GM12878 (cell line): ENCODE results near the gene TCHP. TPM values are rescaled to one million over a fixed set of nuclear protein-coding genes. Genes with fewer than 3 reads are reported as not detected.

Source experiments
- ATAC-seq: fragments of 200-7000 bp; cut with Tn5 transposase; 3 replicates; pipeline ENCODE4 v1.9.1; 2020; ENCODE audit warnings: mild to moderate bottlenecking, moderate library complexity
- BruUV-seq: library from RNA; stranded (reverse); fragments of 400-500 nt; replicated peaks from 2 replicates; lab custom pipeline; 2021; lab: Mats Ljungman, UMichigan
- CTCF ChIA-PET: fragments of 300-600 bp; sonication (Branson Sonifier 250); formaldehyde crosslinking; extraction: SDS; loops from one replicate; lab custom pipeline; 2021; ENCODE audit warnings: inconsistent platforms; lab: Yijun Ruan, JAX
- POLR2A ChIA-PET: fragments of 350-600 bp; formaldehyde crosslinking; extraction: SDS; loops from one replicate; lab custom pipeline; 2021; ENCODE audit warnings: inconsistent platforms; lab: Charles Lee
- RAD21 ChIA-PET: fragments of 300-600 bp; sonication (Branson Sonifier 250); formaldehyde crosslinking; loops from one replicate; lab custom pipeline; 2023; ENCODE audit warnings: antibody characterized with exemption; ENCODE audit not compliant: unreplicated experiment; lab: Charles Lee
- SMC1A ChIA-PET: fragments of 300-600 bp; sonication (Branson Sonifier 250); formaldehyde crosslinking; loops from one replicate; lab custom pipeline; 2023; ENCODE audit not compliant: unreplicated experiment, uncharacterized antibody; lab: Charles Lee
- DNase-seq: peaks from one replicate; pipeline ENCODE4 v3.0.0-alpha.2; 2011; ENCODE audit warnings: low read depth, low spot score
- FAIRE-seq: peaks from 3 replicates; lab custom pipeline; 2011; peaks lifted over from hg19 to GRCh38; lab: Jason Lieb, UNC
- H2AFZ ChIP-seq: 2 replicates; pipeline ENCODE4 v1.6.0; 2011; ENCODE audit warnings: low read depth, low read length, control low read depth; ENCODE audit not compliant: control insufficient read depth
- H3K27ac ChIP-seq: 2 replicates; pipeline ENCODE4 v1.5.1; 2011; ENCODE audit warnings: control low read depth; ENCODE audit not compliant: control insufficient read depth, insufficient read depth
- H3K27me3 ChIP-seq, 2 experiments: replicated peaks in 1 of 2; 2 replicates each; pipeline versions ENCODE4 v1.6.0 to v1.6.1; 2011; ENCODE audit warnings: low read length in 1 of 2; ENCODE audit not compliant: control insufficient read depth in 2 of 2, insufficient read depth in 2 of 2
- H3K36me3 ChIP-seq, 2 experiments: 2 replicates each; pipeline ENCODE4 v1.5.1; 2011; ENCODE audit warnings: low read length in 1 of 2; ENCODE audit not compliant: control insufficient read depth in 2 of 2, insufficient read depth in 2 of 2
- H3K4me1 ChIP-seq: 2 replicates; pipeline ENCODE4 v1.6.1; 2011; ENCODE audit warnings: mild to moderate bottlenecking, low read length, moderate library complexity, mixed read lengths; ENCODE audit not compliant: control insufficient read depth, insufficient read depth
- H3K4me2 ChIP-seq: 2 replicates; pipeline ENCODE4 v1.6.0; 2011; ENCODE audit warnings: control low read depth; ENCODE audit not compliant: control insufficient read depth, insufficient read depth
- H3K4me3 ChIP-seq: fragments of 200-600 bp; sonication (generic); 2 replicates; pipeline ENCODE4 v1.5.1; 2016
- H3K79me2 ChIP-seq: 2 replicates; pipeline ENCODE4 v1.6.0; 2011; ENCODE audit warnings: low read length; ENCODE audit not compliant: control insufficient read depth, insufficient read depth
- H3K9ac ChIP-seq: 2 replicates; pipeline ENCODE4 v1.8.0; 2011; ENCODE audit warnings: low read length, control low read depth, mixed read lengths; ENCODE audit not compliant: control insufficient read depth, insufficient read depth
- H3K9me3 ChIP-seq: replicated peaks from 3 replicates; pipeline ENCODE4 v1.5.1; 2011; ENCODE audit warnings: mild to moderate bottlenecking, low read length; ENCODE audit not compliant: control insufficient read depth, insufficient read depth
- H4K20me1 ChIP-seq: 2 replicates; pipeline ENCODE4 v1.6.0; 2011; ENCODE audit not compliant: control insufficient read depth, insufficient read depth
- ESRRA ChIP-seq: IDR thresholded peaks from 2 replicates; pipeline ENCODE4 v1.6.1; 2012; ENCODE audit warnings: mild to moderate bottlenecking, low read length, improper control_type of control experiment
- HDGF ChIP-seq: fragments of 450-650 bp; IDR thresholded peaks from 2 replicates; pipeline ENCODE4 v1.6.1; 2016; ENCODE audit warnings: antibody characterized with exemption
- KDM1A ChIP-seq: fragments of 200-600 bp; sonication (generic); IDR thresholded peaks from 2 replicates; pipeline ENCODE4 v1.6.1; 2016; ENCODE audit warnings: borderline replicate concordance
- NR2C1 ChIP-seq: fragments of 450-650 bp; IDR thresholded peaks from 2 replicates; pipeline ENCODE4 v1.6.1; 2017; ENCODE audit warnings: antibody characterized with exemption, mild to moderate bottlenecking, moderate library complexity
- RAD21 ChIP-seq: IDR thresholded peaks from 2 replicates; pipeline ENCODE4 v1.6.1; 2011; ENCODE audit warnings: mild to moderate bottlenecking, low read depth, low read length, moderate library complexity; ENCODE audit not compliant: insufficient read depth
- SMARCA5 ChIP-seq: fragments of 450-650 bp; IDR thresholded peaks from 2 replicates; pipeline ENCODE4 v1.6.1; 2017; ENCODE audit warnings: mild to moderate bottlenecking
- SMC3 ChIP-seq: IDR thresholded peaks from 2 replicates; pipeline ENCODE4 v1.6.1; 2011; ENCODE audit warnings: low read length, improper control_type of control experiment, borderline replicate concordance
- SREBF1 ChIP-seq: IDR thresholded peaks from 2 replicates; pipeline ENCODE4 v1.6.1; 2012; ENCODE audit warnings: mild to moderate bottlenecking, low read length
- SUPT20H ChIP-seq: IDR thresholded peaks from 2 replicates; pipeline ENCODE4 v1.6.1; 2011; ENCODE audit warnings: low read depth, mild to moderate bottlenecking, low read length, moderate library complexity, borderline replicate concordance; ENCODE audit not compliant: control insufficient read depth
- TBL1XR1 ChIP-seq: IDR thresholded peaks from 2 replicates; pipeline ENCODE4 v1.6.1; 2012; ENCODE audit warnings: low read depth, low read length, improper control_type of control experiment
- ZNF217 ChIP-seq: fragments of 450-650 bp; IDR thresholded peaks from 2 replicates; pipeline ENCODE4 v1.6.1; 2017; ENCODE audit warnings: antibody characterized with exemption, mild to moderate bottlenecking
- WGBS: methylation state at CpG from one replicate; pipeline ENCODE4 v1.1.6; 2016; ENCODE audit warnings: low lambda C conversion rate; ENCODE audit not compliant: insufficient replicate concordance, insufficient coverage; ENCODE audit errors: missing lambda C conversion rate; 5-methylcytosine and 5-hydroxymethylcytosine counted together
- in situ Hi-C: fragments of 300-500 bp; cut with MboI; formaldehyde crosslinking; loops from 9 replicates; pipeline ENCODE4 v1.14.3; 2018; ENCODE audit warnings: mixed read lengths
- intact Hi-C: fragments of 100-400 bp; cut with micrococcal nuclease; formaldehyde crosslinking; loops from one replicate; pipeline ENCODE4 v1.14.2; 2022; ENCODE audit not compliant: unreplicated experiment
- polyA plus RNA-seq, 11 experiments: library from polyadenylated mRNA; depleted of rRNA in 4 of 11; unstranded in 6 of 11; stranded (reverse) in 5 of 11; fragments of >200 nt; fragmentation: Nextera tagmentation in 4 of 11; fragmentation: Illumina TruSeq in 1 of 11; extraction: Ambion mirVana in 4 of 11; extraction: Trizol in 1 of 11; gene quantifications; 1 replicate in 1 of 11; 2 replicates in 10 of 11; pipeline versions ENCODE4 v1.2.1 to v1.2.3, GENCODE V29; 2011 to 2016; ENCODE audit warnings: inconsistent platforms in 2 of 11, missing spikeins in 2 of 11, low read depth in 1 of 11
- total RNA-seq, 4 experiments: library from RNA; depleted of rRNA in 3 of 4; stranded (reverse); fragments of >200 nt in 3 of 4; fragmentation: Illumina TruSeq in 1 of 4; extraction: Trizol in 1 of 4; gene quantifications; 2 replicates each; pipeline versions ENCODE4 v1.2.1 to v1.2.3, GENCODE V29; 2013 to 2021
- TF ChIP-seq, protein P1 (sequence below): fragments of 450-650 bp; formaldehyde crosslinking; IDR thresholded peaks from 2 replicates; pipeline ENCODE4 v1.4.0; 2022; ENCODE audit warnings: mild to moderate bottlenecking, moderate library complexity
- TF ChIP-seq, protein P2 (sequence below): IDR thresholded peaks from 2 replicates; pipeline ENCODE4 v1.6.1; 2012; ENCODE audit warnings: low read depth, low read length, improper control_type of control experiment
- TF ChIP-seq, protein P3 (sequence below): IDR thresholded peaks from 2 replicates; pipeline ENCODE4 v1.6.1; 2011; ENCODE audit warnings: borderline replicate concordance, low read depth, mild to moderate bottlenecking, moderate library complexity, low read length; ENCODE audit not compliant: insufficient read depth, poor library complexity, severe bottlenecking
- TF ChIP-seq, protein P4 (sequence below): fragments of 450-650 bp; IDR thresholded peaks from 2 replicates; pipeline ENCODE4 v1.6.1; 2016; ENCODE audit warnings: mild to moderate bottlenecking

The TCHP gene
- total and polyA plus RNA-seq, 10 of the 15 experiments (the other 5 are each of a cell fraction or from before 2014, with no cell fraction given) = 4.8 to 18.6 (median 15.0) TPM

DNA sequence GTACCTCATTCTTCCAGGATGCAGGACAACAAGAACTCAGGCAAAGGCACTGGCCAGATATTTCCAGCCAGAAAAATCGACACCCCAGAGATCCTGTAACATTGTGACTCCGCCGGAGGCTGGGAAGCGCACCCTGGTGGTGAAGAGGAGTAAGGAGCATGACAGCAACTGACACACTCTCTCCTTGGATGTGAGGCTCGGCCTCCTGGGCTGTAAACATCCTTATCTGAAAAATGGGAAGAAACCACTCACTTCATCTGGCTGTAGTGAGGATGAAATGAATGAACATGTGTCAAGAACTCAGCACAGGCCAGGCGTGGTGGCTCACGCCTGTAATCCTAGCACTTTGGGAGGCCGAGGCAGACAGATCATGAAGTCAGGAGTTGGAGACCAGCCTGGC, 27.5 kb downstream of the TCHP start (continued):
- TF ChIP-seq SUPT20H (no peak), RAD21 (peak; percentile 43), SMC3 (peak; percentile 54; the same call in 1 of the 2 replicates)
- TF ChIP-seq, all 136 proteins: peak for 5

DNA sequence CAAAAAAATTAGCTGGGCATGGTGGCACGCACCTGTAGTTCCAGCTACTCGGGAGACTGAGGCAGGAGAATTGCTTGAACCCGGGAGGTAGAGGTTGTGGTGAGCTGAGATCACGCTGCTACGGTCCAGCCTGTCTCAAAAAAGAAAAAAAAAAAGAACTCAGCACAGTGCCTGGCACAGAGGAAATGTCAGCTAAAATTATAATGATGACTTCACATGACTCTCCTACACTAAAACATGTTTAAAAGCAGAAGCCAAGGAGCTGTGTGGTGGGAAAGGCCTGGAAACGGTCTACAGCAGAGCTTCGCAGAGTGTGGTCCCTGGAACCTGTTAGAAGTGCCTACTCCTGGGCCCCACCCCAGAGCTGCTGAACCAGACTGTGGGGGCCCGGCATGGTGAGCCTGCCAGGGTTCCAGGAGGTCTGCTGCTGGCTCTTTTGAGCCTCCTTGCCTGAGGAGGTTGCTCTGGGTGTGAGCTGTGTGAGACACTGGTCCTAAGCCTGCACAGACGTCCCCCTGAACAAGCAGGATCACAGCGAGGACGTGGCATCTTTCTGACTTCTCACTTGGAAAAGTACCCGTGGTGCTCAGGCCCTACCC, 28.1 kb downstream of the TCHP start:
- H3K4me2 ChIP-seq = no peak overlapping the region
- FAIRE-seq (no peak), DNase-seq (no peak), ATAC-seq (no peak)
- in situ Hi-C loops = no loop called here
- H3K4me1 ChIP-seq = no peaks in the 10 kb centered on the region
- BruUV-seq = no TSS peak
- 85% methylated on average over 12 of the region's 12 CpGs for WGBS
- H4K20me1 ChIP-seq = no peaks in the 10 kb centered on the region
- ChIA-PET RAD21 (interaction anchor here (1.1 to 1.3 kb wide), 2 partner anchors 27 to 75 kb away, joined by 3 to 4 read pairs; no protein-coding TSS in a partner anchor), POLR2A (no interaction called here), SMC1A (interaction anchor here (0.5 to 1.1 kb wide), 3 partner anchors 10 to 86 kb away, joined by 3 to 6 read pairs (median 4); no protein-coding TSS in a partner anchor), CTCF (interaction anchor here (0.7 to 3.1 kb wide), 7 partner anchors 10 to 86 kb away, joined by 3 to 15 read pairs (median 4); no protein-coding TSS in a partner anchor)
- no peak overlapping the region for H2AFZ ChIP-seq
- no peak overlapping the region for H3K4me3 ChIP-seq
- no peaks in the 10 kb centered on the region for H3K9me3 ChIP-seq
- H3K27ac ChIP-seq = no peak overlapping the region
- H3K27me3 ChIP-seq = no peaks in the 10 kb centered on the region
- no peak overlapping the region for H3K9ac ChIP-seq
- no peaks in the 10 kb centered on the region for H3K79me2 ChIP-seq
- intact Hi-C loops = loop anchor here (5.0 kb wide), 1 partner anchor 76 kb away; no protein-coding TSS in a partner anchor
- H3K36me3 ChIP-seq = peaks cover 9 to 11% of the 10 kb centered on the region in 2 experiments; a peak in 3 of 4 replicates
- TF ChIP-seq, protein P1, sequence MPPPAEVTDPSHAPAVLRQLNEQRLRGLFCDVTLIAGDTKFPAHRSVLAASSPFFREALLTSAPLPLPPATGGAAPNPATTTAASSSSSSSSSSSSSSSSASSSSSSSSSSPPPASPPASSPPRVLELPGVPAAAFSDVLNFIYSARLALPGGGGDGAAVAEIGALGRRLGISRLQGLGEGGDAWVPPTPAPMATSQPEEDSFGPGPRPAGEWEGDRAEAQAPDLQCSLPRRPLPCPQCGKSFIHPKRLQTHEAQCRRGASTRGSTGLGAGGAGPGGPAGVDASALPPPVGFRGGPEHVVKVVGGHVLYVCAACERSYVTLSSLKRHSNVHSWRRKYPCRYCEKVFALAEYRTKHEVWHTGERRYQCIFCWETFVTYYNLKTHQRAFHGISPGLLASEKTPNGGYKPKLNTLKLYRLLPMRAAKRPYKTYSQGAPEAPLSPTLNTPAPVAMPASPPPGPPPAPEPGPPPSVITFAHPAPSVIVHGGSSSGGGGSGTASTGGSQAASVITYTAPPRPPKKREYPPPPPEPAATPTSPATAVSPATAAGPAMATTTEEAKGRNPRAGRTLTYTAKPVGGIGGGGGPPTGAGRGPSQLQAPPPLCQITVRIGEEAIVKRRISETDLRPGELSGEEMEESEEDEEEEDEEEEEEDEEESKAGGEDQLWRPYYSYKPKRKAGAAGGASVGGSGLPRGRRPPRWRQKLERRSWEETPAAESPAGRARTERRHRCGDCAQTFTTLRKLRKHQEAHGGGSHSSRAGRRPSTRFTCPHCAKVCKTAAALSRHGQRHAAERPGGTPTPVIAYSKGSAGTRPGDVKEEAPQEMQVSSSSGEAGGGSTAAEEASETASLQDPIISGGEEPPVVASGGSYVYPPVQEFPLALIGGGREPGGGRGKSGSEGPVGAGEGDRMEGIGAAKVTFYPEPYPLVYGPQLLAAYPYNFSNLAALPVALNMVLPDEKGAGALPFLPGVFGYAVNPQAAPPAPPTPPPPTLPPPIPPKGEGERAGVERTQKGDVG = no peak
- TF ChIP-seq SMARCA5 (no peak), SREBF1 (no peak), HDGF (no peak), KDM1A (no peak), ESRRA (no peak), NR2C1 (no peak), ZNF217 (no peak), TBL1XR1 (no peak)
- TF ChIP-seq, protein P2, sequence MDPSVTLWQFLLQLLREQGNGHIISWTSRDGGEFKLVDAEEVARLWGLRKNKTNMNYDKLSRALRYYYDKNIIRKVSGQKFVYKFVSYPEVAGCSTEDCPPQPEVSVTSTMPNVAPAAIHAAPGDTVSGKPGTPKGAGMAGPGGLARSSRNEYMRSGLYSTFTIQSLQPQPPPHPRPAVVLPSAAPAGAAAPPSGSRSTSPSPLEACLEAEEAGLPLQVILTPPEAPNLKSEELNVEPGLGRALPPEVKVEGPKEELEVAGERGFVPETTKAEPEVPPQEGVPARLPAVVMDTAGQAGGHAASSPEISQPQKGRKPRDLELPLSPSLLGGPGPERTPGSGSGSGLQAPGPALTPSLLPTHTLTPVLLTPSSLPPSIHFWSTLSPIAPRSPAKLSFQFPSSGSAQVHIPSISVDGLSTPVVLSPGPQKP = no peak
- TF ChIP-seq, protein P3, sequence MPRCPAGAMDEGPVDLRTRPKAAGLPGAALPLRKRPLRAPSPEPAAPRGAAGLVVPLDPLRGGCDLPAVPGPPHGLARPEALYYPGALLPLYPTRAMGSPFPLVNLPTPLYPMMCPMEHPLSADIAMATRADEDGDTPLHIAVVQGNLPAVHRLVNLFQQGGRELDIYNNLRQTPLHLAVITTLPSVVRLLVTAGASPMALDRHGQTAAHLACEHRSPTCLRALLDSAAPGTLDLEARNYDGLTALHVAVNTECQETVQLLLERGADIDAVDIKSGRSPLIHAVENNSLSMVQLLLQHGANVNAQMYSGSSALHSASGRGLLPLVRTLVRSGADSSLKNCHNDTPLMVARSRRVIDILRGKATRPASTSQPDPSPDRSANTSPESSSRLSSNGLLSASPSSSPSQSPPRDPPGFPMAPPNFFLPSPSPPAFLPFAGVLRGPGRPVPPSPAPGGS = no peak
- TF ChIP-seq, protein P4, sequence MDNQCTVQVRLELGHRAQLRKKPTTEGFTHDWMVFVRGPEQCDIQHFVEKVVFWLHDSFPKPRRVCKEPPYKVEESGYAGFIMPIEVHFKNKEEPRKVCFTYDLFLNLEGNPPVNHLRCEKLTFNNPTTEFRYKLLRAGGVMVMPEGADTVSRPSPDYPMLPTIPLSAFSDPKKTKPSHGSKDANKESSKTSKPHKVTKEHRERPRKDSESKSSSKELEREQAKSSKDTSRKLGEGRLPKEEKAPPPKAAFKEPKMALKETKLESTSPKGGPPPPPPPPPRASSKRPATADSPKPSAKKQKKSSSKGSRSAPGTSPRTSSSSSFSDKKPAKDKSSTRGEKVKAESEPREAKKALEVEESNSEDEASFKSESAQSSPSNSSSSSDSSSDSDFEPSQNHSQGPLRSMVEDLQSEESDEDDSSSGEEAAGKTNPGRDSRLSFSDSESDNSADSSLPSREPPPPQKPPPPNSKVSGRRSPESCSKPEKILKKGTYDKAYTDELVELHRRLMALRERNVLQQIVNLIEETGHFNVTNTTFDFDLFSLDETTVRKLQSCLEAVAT = no peak
